Kidney capillary endothelial cell (primary cell): ENCODE measurements around the gene KLK3.
A peak's percentile ranks its signal among the peaks of the same experiment; 100 is the strongest.

Experiments
- DNase-seq: peaks from one replicate; pipeline ENCODE4 v3.0.0-alpha.2; 2018; ENCODE audit warnings: low spot score

KLK3 gene

GRCh38 chr19:50831026-50831396 is 23.7 kb upstream of the KLK3 start:
- DNase-seq: no peak

- DNase-seq: no peak
Observed at GRCh38 chr19:50832666-50833065, 22.0 kb upstream of the KLK3 start.

- DNase-seq: no peak
Observed at GRCh38 chr19:50833117-50833801, 21.5 kb upstream of the KLK3 start, which contains the start of gene KLK15. KLK15 (minus strand) TSS chr19:50833574; CDS start chr19:50831492, 2,082 bp downstream.

GRCh38 chr19:50833802-50834167 is 20.9 kb upstream of the KLK3 start:
- no peak for DNase-seq

- no peak for DNase-seq
Observed at GRCh38 chr19:50835103-50835784, 19.5 kb upstream of the KLK3 start.

- DNase-seq: peak; percentile 30
Observed at GRCh38 chr19:50835785-50836542, 18.8 kb upstream of the KLK3 start.

- no peak for DNase-seq
Observed at GRCh38 chr19:50836543-50837195, 18.0 kb upstream of the KLK3 start.

- DNase-seq: no peak
Observed at GRCh38 chr19:50837300-50837699, 17.4 kb upstream of the KLK3 start.

GRCh38 chr19:50838239-50838638 is 16.5 kb upstream of the KLK3 start:
- no peak for DNase-seq

GRCh38 chr19:50839712-50840655 is 14.7 kb upstream of the KLK3 start:
- no peak for DNase-seq

- DNase-seq: no peak
Observed at GRCh38 chr19:50842130-50842529, 12.6 kb upstream of the KLK3 start.

GRCh38 chr19:50843205-50843604 is 11.5 kb upstream of the KLK3 start:
- no peak for DNase-seq

- DNase-seq: no peak
Observed at GRCh38 chr19:50843701-50844221, 11.0 kb upstream of the KLK3 start.

- no peak for DNase-seq
Observed at GRCh38 chr19:50844296-50844935, 10.3 kb upstream of the KLK3 start.

- DNase-seq: no peak
Observed at GRCh38 chr19:50850738-50851137, 4.0 kb upstream of the KLK3 start.

- DNase-seq: no peak
Observed at GRCh38 chr19:50851620-50852019, 3.1 kb upstream of the KLK3 start.

- DNase-seq: no peak
Observed at GRCh38 chr19:50857366-50857765, 2.7 kb downstream of the KLK3 start.

- no peak for DNase-seq
Observed at GRCh38 chr19:50858886-50859285, 4.2 kb downstream of the KLK3 start.

- DNase-seq: no peak
Observed at GRCh38 chr19:50859849-50860248, 5.1 kb downstream of the KLK3 start.

- no peak for DNase-seq
Observed at GRCh38 chr19:50861010-50861409, 6.3 kb downstream of the KLK3 start.
